ENCODE measurements around the gene PARD6G.
A peak's percentile ranks its signal among the peaks of the same experiment; 100 is the strongest.
"Not testable (repeated sequence)": the region's sequence is repeated elsewhere in the genome, so short reads cannot be mapped to it uniquely, and the experiment has no call there.

PARD6G gene

DNA sequence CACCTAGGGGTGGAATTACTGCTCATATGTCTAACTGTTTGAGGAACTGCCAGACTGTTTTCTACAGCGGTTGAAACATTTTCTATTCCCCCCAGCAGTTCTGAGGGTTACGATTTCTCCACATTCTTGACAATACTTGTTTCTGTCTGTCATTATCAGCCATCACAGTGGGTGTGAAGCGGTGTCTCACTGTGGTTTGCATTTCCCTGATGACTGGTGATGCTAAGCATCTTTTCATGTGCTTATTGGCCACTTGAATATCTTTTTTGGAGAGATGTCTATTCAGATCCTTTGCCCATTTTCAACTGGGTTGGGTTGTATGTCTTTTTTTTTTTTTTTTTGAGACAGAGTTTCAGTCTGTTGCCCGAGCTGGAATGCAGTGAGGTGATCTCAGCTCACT lies 75.3 kb downstream of the PARD6G start:
- DNase-seq (ENCODE audit: low read depth in 2 of 2, low spot score in 1 of 2), result no peak

DNA sequence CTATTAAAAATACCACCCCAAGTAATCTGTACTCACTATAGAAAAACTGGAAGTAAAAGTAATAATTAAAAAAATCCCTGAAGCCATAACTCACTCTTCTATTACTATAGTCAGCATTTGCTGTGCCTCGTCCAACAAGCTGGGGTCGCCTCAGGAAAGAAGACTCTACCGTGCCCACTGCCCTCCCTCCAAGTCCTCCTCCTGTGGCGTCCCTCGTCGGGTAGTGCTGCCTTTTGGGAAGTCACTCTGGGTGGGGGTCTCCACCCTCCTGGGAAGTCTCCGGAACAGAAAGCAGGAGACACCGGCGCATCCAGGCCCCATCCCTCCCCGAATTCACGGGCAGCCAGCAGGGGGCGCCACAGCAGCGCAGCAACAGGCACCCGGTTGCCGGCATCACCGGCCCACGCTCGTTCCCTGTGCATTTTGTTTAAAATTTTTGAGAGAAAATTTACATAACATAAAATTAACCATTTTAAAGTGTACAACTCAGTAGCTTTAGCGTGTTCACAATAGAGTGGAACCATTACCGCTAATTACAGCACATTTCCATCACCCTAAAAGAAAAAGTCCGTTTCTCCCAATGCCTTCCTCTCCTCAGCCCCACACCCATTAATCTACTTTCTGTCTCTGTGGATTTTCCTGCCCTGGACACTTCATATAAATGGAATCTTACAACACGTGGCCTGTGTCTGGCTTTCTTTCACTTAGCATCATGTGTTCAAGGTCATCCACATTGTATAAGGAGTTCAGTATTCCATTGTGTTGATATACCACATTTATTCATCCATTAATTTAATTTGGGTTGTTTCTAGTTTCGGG lies 76.1 kb downstream of the PARD6G start:
- peak; percentile 15 to 28 for DNase-seq (ENCODE audit: low read depth in 2 of 2, low spot score in 1 of 2)

DNA sequence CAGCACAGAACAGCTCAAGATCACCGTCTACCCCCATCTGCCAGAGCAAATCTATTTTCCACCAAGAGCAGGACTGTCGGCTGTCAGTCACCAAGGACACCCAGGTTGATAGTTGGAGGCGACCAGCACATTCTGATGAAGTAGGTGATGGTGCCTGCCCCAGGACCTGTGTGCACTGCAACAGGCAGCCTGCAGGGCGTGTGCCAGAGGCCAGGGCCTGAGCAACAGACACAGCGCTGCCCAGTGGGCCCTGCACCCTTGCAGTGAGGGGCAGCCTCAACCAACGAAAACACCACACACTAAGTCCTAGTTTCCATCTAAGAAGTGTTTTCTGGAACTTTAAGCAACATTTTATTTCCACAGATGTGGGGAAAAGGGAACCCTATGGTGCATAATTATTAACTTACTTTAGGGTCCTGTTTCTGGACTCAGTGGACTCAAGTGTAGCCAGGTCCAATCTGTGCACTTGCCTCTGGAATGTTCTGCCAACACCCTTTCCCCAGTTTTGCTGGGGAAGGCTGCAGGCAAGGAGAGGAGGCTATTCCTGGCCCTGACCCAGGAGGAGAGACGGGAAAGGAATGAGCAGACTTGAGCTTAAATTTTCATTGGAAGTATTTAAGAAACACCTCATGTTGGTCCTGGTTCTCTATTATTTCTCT lies 76.8 kb downstream of the PARD6G start:
- DNase-seq (ENCODE audit: low read depth in 2 of 2, low spot score in 1 of 2), result no peak

DNA sequence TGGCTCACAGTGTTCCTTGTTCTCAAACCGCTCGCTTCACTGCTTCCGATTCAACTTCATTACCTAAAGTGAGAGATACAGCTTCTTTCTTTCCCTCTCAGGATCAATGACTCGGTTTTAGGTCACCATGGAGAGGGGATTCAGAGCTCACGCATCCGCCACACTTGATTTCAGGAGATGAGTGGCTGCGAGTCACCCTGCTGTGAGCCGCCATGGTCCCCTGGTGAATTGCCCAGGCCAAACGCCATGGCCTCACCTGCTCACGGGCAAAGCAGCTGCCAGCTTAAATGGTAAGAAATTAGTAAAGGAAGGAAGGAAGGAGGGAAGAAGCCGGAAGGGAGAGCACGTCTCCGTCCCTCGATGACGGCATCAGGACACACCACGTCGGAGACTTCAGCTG lies 77.7 kb downstream of the PARD6G start:
- no peak for DNase-seq (ENCODE audit: low read depth in 2 of 2, low spot score in 1 of 2)

DNA sequence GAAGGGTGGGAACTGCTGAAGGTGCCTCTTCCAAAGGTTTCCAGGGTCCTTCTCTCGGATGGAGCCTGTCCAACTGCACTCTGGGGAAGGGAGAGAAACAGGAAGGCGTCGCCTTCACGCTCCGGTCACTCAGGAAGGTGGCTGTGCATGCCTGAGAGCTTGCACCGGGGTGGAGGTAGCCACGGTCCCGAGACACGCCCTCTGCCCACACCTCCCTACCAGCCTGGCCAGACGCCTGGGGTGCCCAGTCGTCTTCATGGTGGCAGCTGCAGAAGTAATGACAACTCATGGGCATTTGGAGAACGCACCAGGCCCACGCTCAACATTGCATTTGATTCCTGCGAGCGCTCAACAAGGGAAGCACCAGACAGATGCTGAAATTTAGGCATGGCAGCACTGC lies 78.3 kb downstream of the PARD6G start:
- no peak for DNase-seq (ENCODE audit: low read depth in 2 of 2, low spot score in 1 of 2)

DNA sequence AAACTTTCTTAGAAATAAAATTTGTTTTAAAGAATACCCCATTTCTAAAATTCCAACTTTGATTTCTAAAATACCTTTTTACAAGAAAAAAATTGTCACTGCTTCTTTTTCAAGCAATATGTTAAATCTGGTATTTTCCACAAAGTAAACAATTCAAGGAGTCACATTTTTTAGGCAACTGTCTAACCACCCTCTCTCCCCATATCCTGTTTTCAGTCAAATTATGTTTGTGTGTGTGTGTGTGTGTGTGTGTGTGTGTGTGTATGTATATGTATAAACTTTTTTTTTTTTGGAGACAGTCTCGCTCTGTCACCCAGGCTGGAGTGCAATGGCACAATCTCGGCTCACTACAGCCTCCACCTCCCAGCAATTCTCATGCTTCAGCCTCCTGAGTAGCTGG lies 79.0 kb downstream of the PARD6G start:
- no peak for DNase-seq (ENCODE audit: low read depth in 2 of 2, low spot score in 1 of 2)

DNA sequence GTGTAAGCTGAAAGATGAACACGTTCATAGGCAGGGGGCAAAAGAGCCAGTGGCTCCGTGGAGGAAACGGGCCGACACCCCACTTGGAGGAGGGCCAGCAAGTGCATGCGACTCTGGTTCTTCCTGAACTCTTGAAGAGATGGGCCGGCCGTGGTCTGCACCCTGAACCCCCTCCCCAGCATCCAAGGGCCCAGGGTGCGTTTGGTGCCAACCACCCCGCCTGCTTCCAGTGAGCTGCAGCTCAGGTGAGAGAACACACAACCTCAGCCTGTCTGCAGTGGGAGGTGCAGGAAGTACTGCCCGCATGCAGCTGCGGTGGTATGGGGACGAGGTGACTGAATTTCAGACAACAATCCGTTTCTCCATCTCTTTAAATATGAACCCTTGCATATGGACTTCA lies 79.4 kb downstream of the PARD6G start:
- DNase-seq (ENCODE audit: low read depth in 2 of 2, low spot score in 1 of 2), result no peak

DNA sequence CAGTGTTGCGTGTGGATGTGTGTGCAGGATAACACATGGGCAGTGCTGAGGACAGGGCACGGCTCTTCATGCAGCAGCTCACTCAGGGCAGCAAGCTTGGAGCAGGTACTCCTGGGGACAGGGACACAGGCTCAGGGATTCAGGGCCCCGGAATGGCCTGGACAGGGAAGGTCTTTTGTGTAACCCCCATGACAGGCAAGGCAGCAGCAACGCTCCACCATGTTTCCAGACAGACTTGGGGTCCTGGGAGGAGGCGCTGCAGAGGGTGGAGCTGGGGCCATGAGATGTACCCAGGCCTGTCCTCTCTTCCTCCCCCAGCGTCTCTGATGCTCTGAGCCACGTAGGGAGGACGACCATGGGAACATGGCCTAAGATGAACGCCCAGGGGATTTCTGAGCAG lies 80.0 kb downstream of the PARD6G start:
- DNase-seq (ENCODE audit: low read depth in 2 of 2, low spot score in 1 of 2), result no peak

DNA sequence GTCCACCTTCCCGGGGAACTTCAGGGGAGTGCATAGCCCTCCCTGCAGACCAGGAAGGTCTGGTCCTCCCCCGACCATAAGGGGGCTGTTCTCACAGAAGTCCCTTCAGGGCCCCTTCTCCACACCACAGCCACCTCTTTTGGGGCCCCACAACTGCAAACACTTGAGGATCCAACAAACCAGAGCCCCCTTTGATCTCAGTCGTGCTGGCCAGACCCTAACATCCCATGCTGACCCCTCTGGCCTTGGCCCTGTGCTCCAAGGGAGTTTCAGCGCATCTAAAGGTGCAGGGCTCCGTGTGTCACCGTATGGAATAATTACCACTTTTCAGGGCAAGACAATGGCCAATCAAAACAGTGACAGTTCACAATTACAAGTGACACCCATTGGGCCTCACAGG lies 80.6 kb downstream of the PARD6G start:
- DNase-seq (ENCODE audit: low read depth in 2 of 2, low spot score in 1 of 2), result no peak

DNA sequence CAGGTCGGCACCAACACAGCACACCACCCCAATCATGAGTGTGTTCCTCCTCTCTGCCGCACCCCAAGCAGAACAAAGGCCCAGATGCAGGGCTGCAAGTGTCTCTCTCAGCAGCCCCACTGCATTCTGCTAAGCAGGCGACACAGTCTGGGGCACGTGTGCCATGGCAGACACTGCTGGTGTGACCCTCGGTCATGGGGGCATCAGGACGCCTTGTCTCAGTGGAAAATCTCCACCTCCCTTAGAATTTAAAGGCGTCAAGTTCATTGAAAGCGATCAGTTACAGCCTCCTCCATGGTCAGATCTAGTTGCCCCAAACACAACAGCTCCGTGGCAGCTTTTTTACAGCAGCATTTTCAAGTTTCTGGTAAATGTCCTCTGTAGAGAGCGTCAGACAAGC lies 81.1 kb downstream of the PARD6G start:
- DNase-seq (ENCODE audit: low read depth in 2 of 2, low spot score in 1 of 2), result no peak

DNA sequence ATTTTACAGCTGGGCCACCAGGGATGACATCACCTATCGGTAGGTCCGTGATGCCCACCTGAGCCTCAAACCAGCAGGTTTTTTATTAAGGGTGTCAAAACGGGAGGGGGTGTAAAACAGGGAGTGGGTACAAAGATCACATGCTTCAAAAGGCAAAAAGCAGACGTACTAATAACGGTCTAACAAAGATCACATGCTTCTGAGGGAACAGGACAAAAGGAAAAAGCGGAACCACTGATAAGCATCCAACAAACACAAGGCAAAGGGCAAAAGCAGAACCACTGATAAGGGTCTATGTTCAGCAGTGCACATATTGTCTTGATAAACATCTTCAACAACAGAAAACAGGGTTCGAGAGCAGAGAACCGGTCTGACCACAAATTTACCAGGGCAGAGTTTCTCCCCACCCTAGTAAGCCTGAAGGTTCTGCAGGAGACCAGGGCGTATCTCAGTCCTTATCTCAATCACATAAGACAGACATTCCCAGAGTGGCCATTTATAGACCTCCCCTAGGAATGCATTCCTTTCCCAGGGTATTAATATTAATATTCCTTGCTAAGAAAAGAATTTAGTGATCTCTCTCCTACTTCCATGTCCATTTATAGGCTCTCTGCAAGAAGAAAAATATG lies 82.5 kb downstream of the PARD6G start:
- not testable (repeated sequence) for DNase-seq (ENCODE audit: low read depth in 2 of 2, low spot score in 1 of 2)

DNA sequence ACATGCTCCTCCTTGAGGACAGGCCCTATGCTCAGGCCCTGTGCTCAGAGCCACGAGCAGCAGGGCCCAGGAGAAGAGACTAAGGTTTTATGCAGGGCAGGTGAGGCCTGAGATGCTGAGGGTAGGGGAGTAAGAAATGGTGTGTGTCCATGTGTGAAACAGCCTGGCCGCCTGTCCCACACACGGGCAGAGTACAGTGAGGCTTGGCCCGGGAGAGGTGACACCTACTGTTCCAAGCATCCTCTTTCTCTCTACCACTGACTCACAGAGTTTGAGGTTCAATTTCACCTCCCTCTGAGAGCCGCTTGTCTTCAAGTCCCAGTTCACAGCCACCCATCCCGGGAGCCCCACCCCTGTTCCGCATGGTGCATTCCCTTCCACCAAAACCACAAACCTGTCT lies 84.1 kb downstream of the PARD6G start:
- no peak for DNase-seq (ENCODE audit: low read depth in 2 of 2, low spot score in 1 of 2)

DNA sequence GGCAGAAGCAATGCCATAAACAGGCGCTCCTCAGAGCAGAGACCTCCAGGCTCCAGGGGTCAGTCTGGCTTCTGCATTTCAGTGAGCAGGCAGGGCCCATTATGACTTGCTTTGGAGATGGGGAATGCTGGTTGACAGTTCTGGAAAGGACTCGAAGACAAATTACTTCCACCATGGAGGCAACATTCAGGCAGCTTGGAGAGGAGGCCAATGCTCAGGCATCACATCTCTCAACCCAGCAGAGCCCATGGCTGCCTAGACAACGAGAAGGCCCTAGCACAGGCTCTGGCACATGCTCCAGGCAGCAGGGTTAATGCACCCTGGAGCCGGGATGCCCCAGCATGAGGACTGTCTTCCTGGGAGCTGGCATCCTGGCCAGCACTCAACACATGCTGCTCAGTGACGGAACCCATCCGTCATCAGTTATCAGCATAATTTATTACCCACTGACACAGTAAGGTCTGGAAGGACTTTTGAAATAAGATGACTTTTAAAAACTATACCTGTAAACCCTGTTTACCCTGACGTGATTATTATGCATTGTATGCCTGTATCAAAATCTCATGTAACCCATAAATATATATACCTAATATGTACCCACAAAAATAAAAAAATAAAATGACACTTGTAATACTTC lies 85.4 kb downstream of the PARD6G start:
- no peak for DNase-seq (ENCODE audit: low read depth in 2 of 2, low spot score in 1 of 2)

DNA sequence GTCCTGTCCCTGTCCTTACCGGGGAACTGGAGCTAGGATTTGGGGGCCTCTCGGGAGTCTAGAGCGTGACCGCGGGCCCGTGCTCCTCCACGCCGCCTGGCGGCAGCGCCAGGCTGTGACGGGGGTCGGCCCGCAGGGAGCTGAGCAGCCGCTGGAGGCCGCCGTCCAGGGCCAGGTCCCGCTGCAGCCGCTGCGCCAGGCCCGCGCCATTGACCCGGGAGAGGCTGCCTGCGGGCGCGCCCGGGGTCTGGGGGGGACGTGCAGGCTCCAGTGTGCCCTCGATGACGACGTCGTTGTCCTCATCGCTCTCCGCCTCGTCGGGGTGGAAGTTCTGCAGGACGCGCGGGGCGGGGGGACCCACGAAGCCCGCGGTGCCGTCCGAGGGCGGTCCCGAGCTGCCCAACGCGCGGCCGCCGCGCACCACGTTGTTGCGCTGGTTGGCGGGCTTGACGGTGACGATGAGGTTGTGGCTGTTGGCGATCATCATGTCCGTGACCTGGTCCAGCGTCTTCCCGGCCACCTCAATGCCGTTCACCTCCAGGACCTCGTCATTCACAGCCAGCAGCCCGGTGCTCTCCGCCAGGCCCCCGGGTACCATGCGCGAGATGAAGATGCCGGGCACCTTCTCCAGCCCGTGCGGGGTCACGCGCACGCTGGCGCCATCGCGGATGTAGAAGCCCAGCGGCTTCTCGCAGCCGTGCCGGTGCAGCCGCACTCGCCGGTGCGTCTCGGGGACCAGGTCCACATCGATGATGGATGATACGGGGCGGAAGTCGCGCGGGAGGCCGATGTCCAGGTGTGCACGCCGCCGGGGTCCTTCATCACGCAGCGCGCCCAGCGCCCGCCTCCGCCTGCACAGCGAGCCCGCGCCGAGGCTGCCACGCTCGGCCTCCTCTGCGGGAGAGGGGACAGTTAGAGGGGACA lies 87.3 kb downstream of the PARD6G start:
- DNase-seq (ENCODE audit: low read depth in 2 of 2, low spot score in 1 of 2), result no peak

DNA sequence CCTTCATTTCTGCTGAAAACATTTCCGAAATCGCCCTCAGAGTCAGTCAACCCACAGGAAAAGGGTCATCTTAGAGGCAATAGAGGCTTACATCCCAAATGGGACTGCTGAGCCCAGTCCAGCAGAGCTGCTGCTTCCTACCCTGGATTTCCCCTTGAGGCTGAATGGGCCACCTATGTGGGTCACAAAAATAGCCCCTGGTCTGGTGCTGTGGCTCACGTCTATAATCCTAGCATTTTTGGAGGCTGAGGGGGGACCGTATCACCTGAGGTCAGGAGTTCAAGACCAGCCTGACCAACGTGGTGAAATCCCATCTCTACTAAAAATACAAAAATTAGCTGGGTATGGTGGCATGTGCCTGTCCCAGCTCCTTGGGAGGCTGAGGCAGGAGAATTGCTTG lies 88.9 kb downstream of the PARD6G start:
- no peak for DNase-seq (ENCODE audit: low read depth in 2 of 2, low spot score in 1 of 2)

DNA sequence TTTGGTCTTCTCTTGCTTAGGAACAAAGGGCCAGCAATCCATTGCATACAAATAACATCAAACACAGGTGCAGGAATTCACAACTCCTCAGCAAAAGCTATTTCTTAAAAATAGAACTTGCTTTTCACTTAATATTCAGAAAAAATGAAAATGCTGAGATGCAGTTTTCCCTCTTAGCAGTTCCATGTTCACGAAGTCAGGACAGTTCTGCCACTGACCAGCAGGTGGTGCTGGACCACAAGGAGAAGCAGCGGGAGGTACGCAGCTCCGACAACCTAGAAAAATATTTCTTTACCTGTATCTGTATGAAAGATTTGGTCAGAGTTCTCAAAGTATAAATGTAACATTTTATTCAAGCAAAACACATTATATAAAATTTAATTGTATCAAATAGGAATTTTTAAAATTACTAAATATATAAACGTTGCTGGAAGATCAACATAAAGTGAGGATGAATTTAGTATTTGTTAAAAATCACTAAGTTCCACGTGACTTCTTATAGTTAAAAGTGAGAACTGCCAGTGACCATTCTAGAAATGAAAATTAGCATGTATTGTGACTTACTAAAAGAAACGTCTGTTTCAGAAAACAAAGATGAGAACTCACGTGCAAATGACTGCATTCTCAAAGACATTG lies 89.5 kb downstream of the PARD6G start:
- peak; percentile 45 to 50 for DNase-seq (ENCODE audit: low read depth in 2 of 2, low spot score in 1 of 2)

DNA sequence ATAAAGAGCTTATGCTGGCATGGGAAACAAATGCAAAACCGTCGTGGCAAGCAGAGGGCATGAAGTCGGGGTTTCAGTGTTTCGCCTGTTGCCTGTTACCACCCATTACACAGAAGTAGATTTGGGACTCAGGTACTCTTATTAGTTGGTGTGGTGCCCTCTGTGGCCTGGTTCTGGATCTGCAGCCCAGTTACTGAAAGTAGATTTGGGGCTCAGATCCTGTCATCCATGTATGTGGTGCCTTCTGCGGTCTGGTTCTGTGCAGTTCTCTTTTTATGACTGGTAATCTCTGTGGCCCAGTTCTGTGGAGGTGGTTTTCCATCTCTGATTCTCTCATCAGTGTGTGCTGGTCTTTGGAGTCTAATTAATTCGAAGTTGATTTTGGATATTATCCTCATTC lies 93.0 kb downstream of the PARD6G start:
- DNase-seq (ENCODE audit: low read depth in 2 of 2, low spot score in 1 of 2), result no peak

DNA sequence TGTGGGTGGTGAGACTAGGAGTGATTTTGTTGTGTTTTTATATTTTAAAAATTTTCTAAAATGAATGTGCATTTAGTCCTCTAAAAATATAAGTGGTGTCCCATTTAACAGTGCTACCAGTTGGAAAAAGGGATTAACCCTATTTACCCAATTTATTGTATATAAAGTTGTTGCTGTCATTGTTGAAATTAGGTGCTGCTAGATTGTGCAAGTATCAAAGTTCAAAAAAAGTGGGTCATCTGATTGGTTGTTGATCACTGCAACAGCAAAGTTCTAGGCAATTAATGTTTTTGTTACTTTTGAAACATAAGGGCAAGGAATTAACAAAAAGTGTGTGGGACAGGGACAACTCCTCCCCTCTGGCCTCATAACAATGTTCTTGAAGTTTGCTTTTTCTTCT lies 97.6 kb downstream of the PARD6G start:
- no peak for DNase-seq (ENCODE audit: low read depth in 2 of 2, low spot score in 1 of 2)

DNA sequence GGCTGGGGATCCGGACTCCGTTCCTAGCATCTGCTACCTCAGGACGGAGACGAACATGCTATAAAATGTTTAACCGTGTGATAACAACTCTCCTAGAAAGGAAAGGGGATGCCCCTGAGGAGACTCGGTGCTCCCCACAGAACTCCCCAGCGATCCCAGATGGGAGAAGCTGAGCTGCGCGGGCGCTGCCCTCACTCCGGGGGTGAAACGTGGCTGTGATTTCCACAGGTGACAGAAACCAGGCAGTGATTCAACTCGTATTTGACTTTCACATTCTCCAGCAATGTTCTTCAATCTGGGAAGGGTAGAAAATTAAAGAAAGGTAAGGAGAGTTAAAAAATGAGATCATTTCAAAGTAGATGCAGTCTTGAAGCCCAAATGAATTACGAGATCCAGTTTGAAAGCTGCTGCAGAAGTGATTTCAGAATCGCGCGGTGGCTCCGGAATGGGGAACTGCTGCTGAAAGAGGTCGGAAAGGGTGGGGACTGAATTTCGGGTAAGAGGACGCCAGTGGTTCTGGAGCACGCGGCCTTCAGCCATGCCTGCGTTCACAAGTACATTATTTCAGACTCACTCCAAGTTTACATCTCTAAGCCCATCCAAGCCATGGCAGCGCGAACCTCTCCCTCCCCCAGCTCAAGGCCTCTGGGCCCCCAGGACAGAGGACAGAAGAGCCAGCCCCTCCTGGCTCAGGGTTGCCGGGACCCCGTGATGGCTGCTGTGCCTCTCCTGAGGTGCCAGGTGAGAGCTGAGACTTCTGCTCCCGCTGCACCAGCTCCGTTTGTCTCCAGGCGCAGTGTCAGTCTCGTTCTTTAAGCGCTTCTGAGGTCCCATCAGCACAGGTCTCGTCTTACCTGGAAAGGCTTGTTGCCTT lies 98.8 kb downstream of the PARD6G start:
- DNase-seq (ENCODE audit: low read depth in 2 of 2, low spot score in 1 of 2), result no peak

All from stimulated activated CD8-positive, alpha-beta memory T cell treated with anti-CD3 and anti-CD28 coated beads, Interleukin-4, amount 100 ng/mL, for 1 hour (primary cell).